Thoracic aorta (tissue), 2 donors: ENCODE measurements around the gene CTIF. TPM values are rescaled to one million over a fixed set of nuclear protein-coding genes. Genes with fewer than 3 reads are reported as not detected.

Experiments used
- ATAC-seq: fragments of 150-250 bp; one replicate; pipeline ENCODE4 v1.8.0; 2017; ENCODE audit warnings: low read depth; ENCODE audit not compliant: insufficient number of reproducible peaks, low FRiP score
- DNase-seq: peaks from one replicate; pipeline ENCODE4 v3.0.0-alpha.2; 2020; ENCODE audit warnings: low spot score
- H3K27ac ChIP-seq, 2 donors: fragments of 200-600 bp; sonication (generic); 1 replicate in 1 of 2; 2 replicates in 1 of 2; pipeline ENCODE4 v1.5.1; 2016; ENCODE audit warnings: mild to moderate bottlenecking in 2 of 2, moderate library complexity in 2 of 2
- H3K27me3 ChIP-seq: fragments of 200-600 bp; sonication (generic); replicated peaks from 2 replicates; pipeline ENCODE4 v1.6.0; 2016; ENCODE audit warnings: mild to moderate bottlenecking; ENCODE audit not compliant: insufficient read depth
- H3K36me3 ChIP-seq: fragments of 200-600 bp; sonication (generic); one replicate; pipeline ENCODE4 v1.5.1; 2016
- H3K4me1 ChIP-seq, 2 donors: fragments of 200-600 bp; sonication (generic); 1 replicate in 1 of 2; 2 replicates in 1 of 2; pipeline versions ENCODE4 v1.5.1 to v1.6.0; 2016; ENCODE audit warnings: low read depth in 2 of 2, mild to moderate bottlenecking in 1 of 2; ENCODE audit not compliant: control insufficient read depth in 1 of 2
- H3K4me3 ChIP-seq: fragments of 200-600 bp; sonication (generic); 2 replicates; pipeline ENCODE4 v1.5.1; 2016; ENCODE audit warnings: mild to moderate bottlenecking
- H3K9me3 ChIP-seq: fragments of 200-600 bp; sonication (generic); 2 replicates; pipeline ENCODE4 v1.5.1; 2016
- total RNA-seq, 2 donors: library from RNA; depleted of rRNA; stranded (reverse); fragments of >200 nt; gene quantifications; one replicate each; pipeline versions ENCODE4 v1.1.0 to v1.2.3, GENCODE V29; 2016
- TF ChIP-seq, protein P1 (sequence below): fragments of 200-600 bp; sonication (generic); IDR thresholded peaks from one replicate; pipeline ENCODE4 v1.5.1; 2019; ENCODE audit warnings: antibody characterized with exemption

The CTIF gene
- total RNA-seq, 2 donors from 2014 or later: 63.3 to 125 TPM

- ATAC-seq (no peak), DNase-seq (no peak)
- Histone ChIP-seq H3K4me1 (peaks cover 4 to 61% of the 10 kb centered on the region in 2 donors), H3K36me3 (no peaks in the 10 kb centered on the region), H3K4me3 (no peak overlapping the region), H3K27ac (no peak overlapping the region), H3K27me3 (no peaks in the 10 kb centered on the region), H3K9me3 (no peaks in the 10 kb centered on the region)
- TF ChIP-seq, protein P1, sequence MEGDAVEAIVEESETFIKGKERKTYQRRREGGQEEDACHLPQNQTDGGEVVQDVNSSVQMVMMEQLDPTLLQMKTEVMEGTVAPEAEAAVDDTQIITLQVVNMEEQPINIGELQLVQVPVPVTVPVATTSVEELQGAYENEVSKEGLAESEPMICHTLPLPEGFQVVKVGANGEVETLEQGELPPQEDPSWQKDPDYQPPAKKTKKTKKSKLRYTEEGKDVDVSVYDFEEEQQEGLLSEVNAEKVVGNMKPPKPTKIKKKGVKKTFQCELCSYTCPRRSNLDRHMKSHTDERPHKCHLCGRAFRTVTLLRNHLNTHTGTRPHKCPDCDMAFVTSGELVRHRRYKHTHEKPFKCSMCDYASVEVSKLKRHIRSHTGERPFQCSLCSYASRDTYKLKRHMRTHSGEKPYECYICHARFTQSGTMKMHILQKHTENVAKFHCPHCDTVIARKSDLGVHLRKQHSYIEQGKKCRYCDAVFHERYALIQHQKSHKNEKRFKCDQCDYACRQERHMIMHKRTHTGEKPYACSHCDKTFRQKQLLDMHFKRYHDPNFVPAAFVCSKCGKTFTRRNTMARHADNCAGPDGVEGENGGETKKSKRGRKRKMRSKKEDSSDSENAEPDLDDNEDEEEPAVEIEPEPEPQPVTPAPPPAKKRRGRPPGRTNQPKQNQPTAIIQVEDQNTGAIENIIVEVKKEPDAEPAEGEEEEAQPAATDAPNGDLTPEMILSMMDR: no peak
Measured at GRCh38 chr18:48889115-48889941, 350.5 kb downstream of the CTIF start.

DNA sequence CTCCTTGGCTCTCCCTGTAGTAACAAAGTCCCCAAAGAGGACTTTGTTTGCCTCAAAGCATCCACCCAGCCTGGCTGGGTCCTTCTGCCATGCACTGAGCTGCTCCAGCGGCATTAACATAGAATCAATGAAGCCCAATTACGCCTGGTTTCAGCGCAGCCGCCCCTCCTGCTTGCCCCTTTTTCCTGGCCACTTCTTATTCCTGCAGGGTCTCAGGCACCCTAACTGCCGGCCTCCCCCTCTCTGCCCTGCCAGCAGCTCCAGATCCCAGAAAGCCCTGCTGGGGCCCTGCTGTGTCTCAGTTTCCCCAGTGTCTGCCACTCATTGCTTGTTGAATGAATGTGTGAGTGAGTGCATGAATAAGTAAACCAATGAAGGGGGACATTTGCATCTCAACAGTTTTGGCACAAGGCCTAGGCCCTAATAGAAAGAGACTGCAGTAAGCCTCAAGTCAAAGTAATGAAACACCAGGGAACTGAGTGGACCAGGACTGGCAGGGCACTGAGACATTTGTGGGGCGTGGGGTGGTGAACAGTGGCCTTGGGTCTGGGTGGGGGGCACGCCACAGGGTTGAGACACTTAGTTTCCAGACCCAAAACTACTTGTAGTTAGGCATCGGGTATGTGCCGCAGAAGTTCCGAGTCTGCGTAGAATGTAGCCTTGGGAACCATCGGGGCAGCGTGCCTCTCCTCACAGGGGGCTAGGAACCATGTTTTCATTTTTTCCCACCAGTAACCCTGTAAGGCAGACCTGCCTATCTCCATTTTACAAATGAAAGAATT lies 351.3 kb downstream of the CTIF start:
- DNase-seq (no peak), ATAC-seq (no peak)
- H3K27me3 ChIP-seq: no peaks in the 10 kb centered on the region
- peaks cover 6 to 57% of the 10 kb centered on the region in 2 donors for H3K4me1 ChIP-seq
- H3K36me3 ChIP-seq: no peaks in the 10 kb centered on the region
- TF ChIP-seq, protein P1: no peak
- no peak overlapping the region for H3K4me3 ChIP-seq
- H3K27ac ChIP-seq: no peak overlapping the region
- H3K9me3 ChIP-seq: no peaks in the 10 kb centered on the region

DNA sequence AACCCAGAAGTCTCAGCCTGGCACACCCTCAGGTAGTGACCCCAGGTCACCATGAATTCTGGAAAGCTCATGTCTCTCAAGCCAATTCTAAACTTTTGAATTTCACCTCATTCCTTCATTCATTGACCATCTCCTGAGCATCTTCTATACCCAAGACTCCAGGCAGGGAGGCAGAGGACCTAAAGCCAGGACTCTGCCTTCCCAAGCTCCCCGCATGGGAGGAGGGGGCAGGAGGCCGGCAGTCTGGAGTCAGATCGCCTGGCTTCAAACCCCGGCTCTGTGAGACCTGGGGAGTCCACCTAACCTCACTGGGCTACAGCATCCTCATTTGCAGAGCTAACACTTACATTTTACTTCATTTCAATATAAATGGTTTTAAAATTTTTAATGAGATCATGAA lies 352.9 kb downstream of the CTIF start:
- Histone ChIP-seq H3K9me3 (no peaks in the 10 kb centered on the region), H3K36me3 (no peaks in the 10 kb centered on the region), H3K27me3 (no peaks in the 10 kb centered on the region), H3K4me3 (no peak overlapping the region), H3K27ac (no peak overlapping the region), H3K4me1 (peaks cover 6 to 61% of the 10 kb centered on the region in 2 donors)
- TF ChIP-seq, protein P1: no peak
- ATAC-seq (no peak), DNase-seq (no peak)

DNA sequence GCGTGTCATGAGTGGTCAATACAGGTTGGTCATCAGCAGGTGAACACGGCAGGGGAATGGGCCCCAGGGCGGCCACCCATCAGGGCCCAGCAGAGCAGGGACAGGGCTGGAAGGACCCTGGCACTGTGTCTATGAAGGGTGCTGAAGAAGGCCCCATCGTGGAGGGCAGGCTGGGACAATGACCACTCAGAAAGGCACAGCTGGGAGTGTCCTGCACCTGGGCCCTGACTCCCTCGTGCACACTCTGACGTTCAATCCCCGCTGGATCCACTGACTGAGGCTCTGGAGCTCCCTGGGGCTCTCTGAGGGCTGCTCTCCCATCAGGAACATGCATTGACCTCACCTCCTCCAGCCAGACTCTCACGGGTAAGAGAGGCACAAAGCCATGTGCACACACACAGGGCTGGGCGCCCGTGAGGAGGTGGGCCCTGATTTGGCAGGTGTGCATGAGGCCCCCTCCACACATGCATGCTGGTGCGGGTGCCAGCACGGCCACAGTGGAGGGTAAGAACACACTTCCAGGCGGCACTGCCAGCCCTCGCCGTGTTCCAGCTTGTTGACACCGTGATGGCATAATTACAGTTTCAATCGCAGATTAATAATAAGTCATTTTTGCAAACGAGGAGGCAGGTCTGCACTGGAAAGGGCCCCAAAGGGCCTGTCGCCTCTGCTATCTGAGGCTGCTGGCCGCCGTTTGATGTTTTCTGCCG lies 353.5 kb downstream of the CTIF start:
- Histone ChIP-seq H3K27ac (no peak overlapping the region), H3K9me3 (no peaks in the 10 kb centered on the region), H3K4me1 (peaks cover 9 to 63% of the 10 kb centered on the region in 2 donors), H3K27me3 (no peaks in the 10 kb centered on the region), H3K36me3 (no peaks in the 10 kb centered on the region), H3K4me3 (no peak overlapping the region)
- DNase-seq (no peak), ATAC-seq (no peak)
- TF ChIP-seq, protein P1: no peak
